ENCODE results near the gene TUBB4B.

TUBB4B gene

GRCh38 chr9:137240841-137241489 lies at the start of gene TUBB4B:
Gene TUBB4B (plus strand): TSS chr9:137241287. CDS start chr9:137241361, 74 bp downstream.
- DNase-seq = peak; percentile 96

GRCh38 chr9:137191691-137192447 lies 49.2 kb upstream of the TUBB4B start:
- no peak for DNase-seq

GRCh38 chr9:137192448-137192780 lies 48.7 kb upstream of the TUBB4B start:
- DNase-seq = no peak

GRCh38 chr9:137192859-137193258 lies 48.2 kb upstream of the TUBB4B start:
- no peak for DNase-seq

- no peak for DNase-seq
These were observed 47.3 kb upstream of the TUBB4B start for GRCh38 chr9:137193771-137194170.

GRCh38 chr9:137194388-137194787 lies 46.7 kb upstream of the TUBB4B start:
- DNase-seq = no peak

GRCh38 chr9:137194909-137195308 lies 46.2 kb upstream of the TUBB4B start:
- no peak for DNase-seq

- no peak for DNase-seq
These were observed 45.4 kb upstream of the TUBB4B start for GRCh38 chr9:137195525-137196220.

GRCh38 chr9:137198051-137198901 lies 42.8 kb upstream of the TUBB4B start:
- DNase-seq = no peak

- no peak for DNase-seq
These were observed 42.2 kb upstream of the TUBB4B start for GRCh38 chr9:137198902-137199283.

GRCh38 chr9:137199411-137200121 lies 41.5 kb upstream of the TUBB4B start:
- DNase-seq = no peak

GRCh38 chr9:137200311-137201204 lies 40.5 kb upstream of the TUBB4B start, which contains the start of gene TPRN:
Gene TPRN (minus strand): TSS chr9:137200741. CDS start chr9:137200711, 30 bp downstream.
- DNase-seq = peak; percentile 96

- DNase-seq = no peak
These were observed 39.8 kb upstream of the TUBB4B start for GRCh38 chr9:137201205-137201868.

- DNase-seq = no peak
These were observed 38.1 kb upstream of the TUBB4B start for GRCh38 chr9:137202966-137203365.

GRCh38 chr9:137204731-137205125 lies 36.4 kb upstream of the TUBB4B start:
- DNase-seq = no peak

- peak; percentile 79 for DNase-seq
These were observed 35.7 kb upstream of the TUBB4B start, which contains the start of the genes NDOR1 and TMEM203 for GRCh38 chr9:137205126-137206069. Gene NDOR1 (plus strand): TSS chr9:137205700. CDS start chr9:137205778, 78 bp downstream. Gene TMEM203 (minus strand): TSS chr9:137205648. CDS start chr9:137205414, 234 bp downstream.

- no peak for DNase-seq
These were observed 34.5 kb upstream of the TUBB4B start for GRCh38 chr9:137206602-137207001.

- no peak for DNase-seq
These were observed 29.6 kb upstream of the TUBB4B start for GRCh38 chr9:137211532-137211931.

GRCh38 chr9:137212520-137212919 lies 28.6 kb upstream of the TUBB4B start:
- no peak for DNase-seq

Measured in KG1 (cell line).